ENCODE results near the gene SAP30BP. TPM values are rescaled to one million over a fixed set of nuclear protein-coding genes. Genes with fewer than 3 reads are reported as not detected.

SAP30BP gene
- polyA plus RNA-seq, 1 donor (not counting 4 experiments of a cell fraction or from before 2014, with no cell fraction given) = 99.0 TPM

DNA sequence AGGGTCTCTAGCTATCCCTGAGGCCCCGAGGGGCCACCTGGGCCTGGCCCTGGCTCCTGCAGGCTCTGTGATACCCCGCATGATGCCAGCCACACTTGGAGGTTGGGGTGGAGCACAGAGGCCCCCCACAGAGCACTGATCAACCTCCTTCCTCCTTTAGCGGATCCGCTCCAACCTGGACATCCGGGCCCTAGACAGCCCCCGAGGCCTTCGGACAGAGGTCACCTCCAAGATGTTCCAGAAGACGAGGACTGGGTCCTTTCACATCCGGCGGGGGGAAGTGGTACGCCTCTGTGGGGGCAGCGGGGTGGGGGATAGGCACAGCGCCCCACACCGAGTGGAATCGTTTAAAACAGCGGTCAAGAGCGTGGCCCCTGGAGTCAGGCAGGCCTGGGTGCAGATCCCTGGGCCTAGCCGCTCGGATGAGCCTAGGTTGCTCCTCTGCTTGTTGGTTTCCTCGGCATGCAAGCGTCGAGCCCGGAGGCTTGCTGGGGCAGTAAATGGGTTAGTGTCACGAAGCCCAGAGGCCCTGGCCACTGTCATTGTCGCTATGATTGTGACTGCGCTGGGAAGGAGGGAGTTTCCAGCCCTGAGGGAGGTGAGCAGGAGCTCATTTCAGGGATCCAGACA lies 64.1 kb downstream of the SAP30BP start:
- dilution Hi-C loops (cut with MboI; ENCODE audit: extremely low pct_ligation_motif_present, low sequenced_read_pairs) = no loop called here
- FAIRE-seq = no peak

DNA sequence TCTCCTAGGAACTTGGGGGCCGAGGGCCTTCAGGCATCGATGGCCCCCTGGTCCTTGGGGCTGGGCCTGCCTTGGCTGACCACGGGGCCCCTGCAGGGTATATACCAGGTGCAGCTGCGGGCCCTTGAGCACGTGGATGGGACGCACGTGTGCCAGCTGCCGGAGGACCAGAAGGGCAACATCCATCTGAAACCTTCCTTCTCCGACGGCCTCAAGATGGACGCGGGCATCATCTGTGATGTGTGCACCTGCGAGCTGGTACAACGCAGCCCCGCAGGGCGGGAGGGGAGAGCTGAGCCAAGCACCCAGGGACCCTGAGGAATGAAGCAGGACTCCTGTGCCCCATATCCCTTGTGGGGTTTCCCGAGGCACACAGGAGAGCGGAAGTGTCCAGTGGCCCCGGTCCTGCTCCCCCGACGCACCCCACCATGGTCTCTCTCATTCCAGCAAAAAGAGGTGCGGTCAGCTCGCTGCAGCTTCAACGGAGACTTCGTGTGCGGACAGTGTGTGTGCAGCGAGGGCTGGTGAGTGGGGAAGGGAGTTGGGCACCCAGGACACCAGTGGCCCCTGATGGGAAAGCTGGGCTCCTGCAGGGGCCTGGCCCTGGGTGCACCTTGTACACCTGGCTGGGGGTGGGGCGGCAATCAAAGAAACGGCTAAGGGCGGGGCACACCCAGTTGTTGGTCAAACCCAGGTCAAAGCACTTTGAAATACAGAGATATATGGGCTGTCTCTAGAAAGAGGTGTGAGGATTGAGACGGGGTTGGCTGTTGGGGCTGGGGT lies 64.8 kb downstream of the SAP30BP start:
- Histone ChIP-seq H3K4me3 (ENCODE audit: control insufficient read depth in 2 of 3, extremely low read depth in 1 of 3, insufficient read depth in 2 of 3, low read depth in 1 of 3, low read length in 3 of 3) (no peak overlapping the region), H2AFZ (ENCODE audit: control insufficient read depth, low read length) (no peak overlapping the region), H3K9ac (ENCODE audit: control insufficient read depth, extremely low read depth, insufficient read depth, low read length) (no peak overlapping the region), H3K27ac (ENCODE audit: control insufficient read depth, insufficient read depth, low read length) (no peak overlapping the region), H3K4me2 (ENCODE audit: control insufficient read depth, extremely low read depth, insufficient read depth, low read depth, low read length) (no peak overlapping the region), H3K79me2 (ENCODE audit: control insufficient read depth, insufficient read depth, low read length) (peaks cover 78% of the 10 kb centered on the region), H3K4me1 (ENCODE audit: control insufficient read depth, extremely low read depth, insufficient read depth, low read length) (peaks cover 2% of the 10 kb centered on the region), H4K20me1 (ENCODE audit: control insufficient read depth, extremely low read depth, insufficient read depth, low read length) (peaks cover 87% of the 10 kb centered on the region), H3K9me3 (ENCODE audit: control insufficient read depth, low read depth, low read length) (no peaks in the 10 kb centered on the region), H3K36me3 (ENCODE audit: control insufficient read depth in 2 of 2, extremely low read depth in 1 of 2, insufficient read depth in 2 of 2, low read length in 2 of 2) (peaks cover 63 to 81% of the 10 kb centered on the region in 2 experiments), H3K9me1 (ENCODE audit: control insufficient read depth, extremely low read depth, insufficient read depth, low read length) (no peaks in the 10 kb centered on the region), H3K27me3 (ENCODE audit: control insufficient read depth, extremely low read depth, insufficient read depth, low read length) (no peaks in the 10 kb centered on the region)
- DNase-seq (ENCODE audit: low read depth, low spot score) (no peak), FAIRE-seq (no peak)
- TF ChIP-seq, protein P1, sequence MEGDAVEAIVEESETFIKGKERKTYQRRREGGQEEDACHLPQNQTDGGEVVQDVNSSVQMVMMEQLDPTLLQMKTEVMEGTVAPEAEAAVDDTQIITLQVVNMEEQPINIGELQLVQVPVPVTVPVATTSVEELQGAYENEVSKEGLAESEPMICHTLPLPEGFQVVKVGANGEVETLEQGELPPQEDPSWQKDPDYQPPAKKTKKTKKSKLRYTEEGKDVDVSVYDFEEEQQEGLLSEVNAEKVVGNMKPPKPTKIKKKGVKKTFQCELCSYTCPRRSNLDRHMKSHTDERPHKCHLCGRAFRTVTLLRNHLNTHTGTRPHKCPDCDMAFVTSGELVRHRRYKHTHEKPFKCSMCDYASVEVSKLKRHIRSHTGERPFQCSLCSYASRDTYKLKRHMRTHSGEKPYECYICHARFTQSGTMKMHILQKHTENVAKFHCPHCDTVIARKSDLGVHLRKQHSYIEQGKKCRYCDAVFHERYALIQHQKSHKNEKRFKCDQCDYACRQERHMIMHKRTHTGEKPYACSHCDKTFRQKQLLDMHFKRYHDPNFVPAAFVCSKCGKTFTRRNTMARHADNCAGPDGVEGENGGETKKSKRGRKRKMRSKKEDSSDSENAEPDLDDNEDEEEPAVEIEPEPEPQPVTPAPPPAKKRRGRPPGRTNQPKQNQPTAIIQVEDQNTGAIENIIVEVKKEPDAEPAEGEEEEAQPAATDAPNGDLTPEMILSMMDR (optimal IDR thresholded peaks at IDR 0.05 in 1 of 3, IDR thresholded peaks at IDR 0.05 in 1 of 3, conservative IDR thresholded peaks at IDR 0.05 in 1 of 3; ENCODE audit: extremely low read depth in 1 of 3, insufficient read depth in 2 of 3, low read length in 3 of 3) = no peak
- no peak for TF ChIP-seq EZH2 (IDR thresholded peaks at IDR 0.05; ENCODE audit: low read length)
- dilution Hi-C loops (cut with MboI; ENCODE audit: extremely low pct_ligation_motif_present, low sequenced_read_pairs) = no loop called here

More for the DNA sequence above, 64.1 kb downstream of the SAP30BP start:
- no peak for TF ChIP-seq EZH2 (IDR thresholded peaks at IDR 0.05; ENCODE audit: low read length)
- TF ChIP-seq, protein P1 (optimal IDR thresholded peaks at IDR 0.05 in 1 of 3, IDR thresholded peaks at IDR 0.05 in 1 of 3, conservative IDR thresholded peaks at IDR 0.05 in 1 of 3; ENCODE audit: extremely low read depth in 1 of 3, insufficient read depth in 2 of 3, low read length in 3 of 3) = no peak
- H3K27ac ChIP-seq (ENCODE audit: control insufficient read depth, insufficient read depth, low read length) = no peak overlapping the region
- no peaks in the 10 kb centered on the region for H3K27me3 ChIP-seq (ENCODE audit: control insufficient read depth, extremely low read depth, insufficient read depth, low read length)
- H3K9me1 ChIP-seq (ENCODE audit: control insufficient read depth, extremely low read depth, insufficient read depth, low read length) = no peaks in the 10 kb centered on the region
- H3K4me2 ChIP-seq (ENCODE audit: control insufficient read depth, extremely low read depth, insufficient read depth, low read depth, low read length) = no peak overlapping the region
- H3K9me3 ChIP-seq (ENCODE audit: control insufficient read depth, low read depth, low read length) = no peaks in the 10 kb centered on the region
- H2AFZ ChIP-seq (ENCODE audit: control insufficient read depth, low read length) = no peak overlapping the region
- peaks cover 2% of the 10 kb centered on the region for H3K4me1 ChIP-seq (ENCODE audit: control insufficient read depth, extremely low read depth, insufficient read depth, low read length)
- H3K36me3 ChIP-seq (ENCODE audit: control insufficient read depth in 2 of 2, extremely low read depth in 1 of 2, insufficient read depth in 2 of 2, low read length in 2 of 2) = peaks cover 56 to 74% of the 10 kb centered on the region in 2 experiments
- no peak overlapping the region for H3K9ac ChIP-seq (ENCODE audit: control insufficient read depth, extremely low read depth, insufficient read depth, low read length)
- H4K20me1 ChIP-seq (ENCODE audit: control insufficient read depth, extremely low read depth, insufficient read depth, low read length) = peaks cover 82% of the 10 kb centered on the region
- peaks cover 75% of the 10 kb centered on the region for H3K79me2 ChIP-seq (ENCODE audit: control insufficient read depth, insufficient read depth, low read length)
- no peak for DNase-seq (ENCODE audit: low read depth, low spot score)
- H3K4me3 ChIP-seq (ENCODE audit: control insufficient read depth in 2 of 3, extremely low read depth in 1 of 3, insufficient read depth in 2 of 3, low read depth in 1 of 3, low read length in 3 of 3) = no peak overlapping the region

Measured in keratinocyte (primary cell).